Measurements from ENCODE around the gene SMARCC1.

The SMARCC1 gene

DNA sequence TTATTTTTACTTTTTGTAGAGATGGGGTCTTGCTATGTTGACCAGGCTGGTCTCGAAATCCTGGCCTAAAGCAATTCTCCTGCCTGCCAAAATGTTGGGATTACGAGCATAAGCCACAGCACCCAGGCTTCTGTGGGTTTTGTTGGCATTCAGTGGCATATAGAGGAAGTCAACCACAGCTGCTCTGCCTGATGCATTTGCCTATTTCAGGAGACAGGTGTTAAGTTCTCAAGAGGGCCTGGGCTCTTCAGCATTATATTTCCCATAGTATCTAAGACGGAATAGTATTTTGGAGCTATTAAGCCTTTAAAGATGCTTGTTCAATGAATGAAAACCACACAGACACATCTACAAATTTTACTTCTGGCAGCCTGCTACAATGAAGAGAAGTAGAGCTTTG lies 129.6 kb downstream of the SMARCC1 start:
- no peak overlapping the region for H3K9ac ChIP-seq (ENCODE audit: low read length)
- H3K79me2 ChIP-seq (ENCODE audit: insufficient read depth, low read length) = peaks cover 11% of the 10 kb centered on the region
- H3K9me3 ChIP-seq (ENCODE audit: insufficient read depth, low read length) = no peaks in the 10 kb centered on the region
- no peak overlapping the region for H3K4me3 ChIP-seq (ENCODE audit: insufficient read depth, low read length, poor library complexity, severe bottlenecking)
- peaks cover 5% of the 10 kb centered on the region; the same call in 1 of the 2 replicates for H3F3A ChIP-seq (ENCODE audit: insufficient read depth)
- no peak overlapping the region for H2AFZ ChIP-seq (ENCODE audit: low read depth, low read length, severe bottlenecking)
- peaks cover 6% of the 10 kb centered on the region; the same call in 1 of the 2 replicates for H3K36me3 ChIP-seq (ENCODE audit: low read length)
- H3K27ac ChIP-seq (ENCODE audit: low read depth, low read length) = no peak overlapping the region
- H4K20me1 ChIP-seq (ENCODE audit: low read depth, low read length) = no peaks in the 10 kb centered on the region
- TF ChIP-seq, protein P1, sequence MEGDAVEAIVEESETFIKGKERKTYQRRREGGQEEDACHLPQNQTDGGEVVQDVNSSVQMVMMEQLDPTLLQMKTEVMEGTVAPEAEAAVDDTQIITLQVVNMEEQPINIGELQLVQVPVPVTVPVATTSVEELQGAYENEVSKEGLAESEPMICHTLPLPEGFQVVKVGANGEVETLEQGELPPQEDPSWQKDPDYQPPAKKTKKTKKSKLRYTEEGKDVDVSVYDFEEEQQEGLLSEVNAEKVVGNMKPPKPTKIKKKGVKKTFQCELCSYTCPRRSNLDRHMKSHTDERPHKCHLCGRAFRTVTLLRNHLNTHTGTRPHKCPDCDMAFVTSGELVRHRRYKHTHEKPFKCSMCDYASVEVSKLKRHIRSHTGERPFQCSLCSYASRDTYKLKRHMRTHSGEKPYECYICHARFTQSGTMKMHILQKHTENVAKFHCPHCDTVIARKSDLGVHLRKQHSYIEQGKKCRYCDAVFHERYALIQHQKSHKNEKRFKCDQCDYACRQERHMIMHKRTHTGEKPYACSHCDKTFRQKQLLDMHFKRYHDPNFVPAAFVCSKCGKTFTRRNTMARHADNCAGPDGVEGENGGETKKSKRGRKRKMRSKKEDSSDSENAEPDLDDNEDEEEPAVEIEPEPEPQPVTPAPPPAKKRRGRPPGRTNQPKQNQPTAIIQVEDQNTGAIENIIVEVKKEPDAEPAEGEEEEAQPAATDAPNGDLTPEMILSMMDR (IDR thresholded peaks at IDR 0.05; ENCODE audit: insufficient read depth, low read length, poor library complexity, severe bottlenecking) = no peak
- no peak for TF ChIP-seq EZH2phosphoT487 (conservative IDR thresholded peaks at IDR 0.05; ENCODE audit: low read length)
- no peaks in the 10 kb centered on the region for H3K9me2 ChIP-seq (replicated peaks; ENCODE audit: insufficient read depth, low read length)
- no peak overlapping the region for H3K4me2 ChIP-seq (ENCODE audit: low read depth, low read length, poor library complexity, severe bottlenecking)
- H3K27me3 ChIP-seq (ENCODE audit: low read length) = no peaks in the 10 kb centered on the region

DNA sequence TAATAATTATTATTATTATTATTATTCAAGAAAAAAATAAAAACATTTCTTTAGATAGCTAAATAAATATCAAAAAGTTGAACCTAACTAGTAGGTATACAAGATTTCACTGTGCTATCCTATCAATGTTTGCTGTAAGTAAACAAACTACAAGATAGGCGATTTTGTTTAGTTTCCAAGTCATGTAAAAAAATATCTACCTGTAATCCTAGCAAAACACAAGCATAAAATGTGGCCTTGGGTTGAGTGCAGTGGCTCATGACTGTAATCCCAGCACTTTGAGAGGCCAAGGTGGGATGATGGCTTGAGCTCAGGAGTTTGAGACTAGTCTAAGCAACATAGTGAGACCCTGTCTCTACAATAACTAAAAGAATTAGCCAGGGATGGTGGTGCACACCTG lies 131.4 kb downstream of the SMARCC1 start:
- Histone ChIP-seq H3K9me2 (replicated peaks; ENCODE audit: insufficient read depth, low read length) (no peaks in the 10 kb centered on the region), H2AFZ (ENCODE audit: low read depth, low read length, severe bottlenecking) (no peak overlapping the region), H3K79me2 (ENCODE audit: insufficient read depth, low read length) (peaks cover 4% of the 10 kb centered on the region), H3K36me3 (ENCODE audit: low read length) (peaks cover 3% of the 10 kb centered on the region; the same call in 1 of the 2 replicates), H3K27me3 (ENCODE audit: low read length) (no peaks in the 10 kb centered on the region), H3K4me3 (ENCODE audit: insufficient read depth, low read length, poor library complexity, severe bottlenecking) (no peak overlapping the region), H3K9ac (ENCODE audit: low read length) (no peak overlapping the region), H3K9me3 (ENCODE audit: insufficient read depth, low read length) (no peaks in the 10 kb centered on the region), H4K20me1 (ENCODE audit: low read depth, low read length) (no peaks in the 10 kb centered on the region), H3K4me2 (ENCODE audit: low read depth, low read length, poor library complexity, severe bottlenecking) (no peak overlapping the region), H3K27ac (ENCODE audit: low read depth, low read length) (no peak overlapping the region), H3F3A (ENCODE audit: insufficient read depth) (peaks cover 5% of the 10 kb centered on the region; the same call in 1 of the 2 replicates)
- TF ChIP-seq, protein P1 (IDR thresholded peaks at IDR 0.05; ENCODE audit: insufficient read depth, low read length, poor library complexity, severe bottlenecking) = no peak
- TF ChIP-seq EZH2phosphoT487 (conservative IDR thresholded peaks at IDR 0.05; ENCODE audit: low read length) = no peak

DNA sequence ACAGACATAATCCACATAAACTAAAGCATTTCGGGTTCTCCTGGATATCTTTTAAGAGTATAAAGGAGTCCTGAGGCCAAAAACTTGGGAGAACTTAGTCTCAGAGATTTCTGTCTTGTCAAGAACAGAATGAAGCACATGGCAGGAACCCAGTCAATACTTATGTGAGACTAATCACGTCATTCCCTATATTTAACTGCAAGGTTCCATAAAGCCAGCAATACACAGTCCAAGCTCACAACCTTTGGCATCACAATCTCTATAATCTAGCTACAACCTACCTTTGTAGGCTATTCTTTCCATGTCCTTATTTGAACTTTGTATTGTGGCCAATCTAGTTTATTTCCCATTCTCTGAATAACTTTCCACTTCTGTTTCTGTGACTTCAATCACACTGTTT lies 134.1 kb downstream of the SMARCC1 start:
- Histone ChIP-seq H3K79me2 (ENCODE audit: insufficient read depth, low read length) (peaks cover 4% of the 10 kb centered on the region; the same call in 1 of the 2 replicates), H4K20me1 (ENCODE audit: low read depth, low read length) (no peaks in the 10 kb centered on the region), H3K4me3 (ENCODE audit: insufficient read depth, low read length, poor library complexity, severe bottlenecking) (no peak overlapping the region), H3K27ac (ENCODE audit: low read depth, low read length) (no peak overlapping the region), H3F3A (ENCODE audit: insufficient read depth) (peaks cover 5% of the 10 kb centered on the region; the same call in 1 of the 2 replicates), H3K9ac (ENCODE audit: low read length) (no peak overlapping the region), H3K27me3 (ENCODE audit: low read length) (no peaks in the 10 kb centered on the region), H2AFZ (ENCODE audit: low read depth, low read length, severe bottlenecking) (no peak overlapping the region), H3K36me3 (ENCODE audit: low read length) (peaks cover 6% of the 10 kb centered on the region; the same call in 1 of the 2 replicates), H3K4me2 (ENCODE audit: low read depth, low read length, poor library complexity, severe bottlenecking) (no peak overlapping the region), H3K9me2 (replicated peaks; ENCODE audit: insufficient read depth, low read length) (no peaks in the 10 kb centered on the region), H3K9me3 (ENCODE audit: insufficient read depth, low read length) (no peaks in the 10 kb centered on the region)
- TF ChIP-seq, protein P1 (IDR thresholded peaks at IDR 0.05; ENCODE audit: insufficient read depth, low read length, poor library complexity, severe bottlenecking) = no peak
- TF ChIP-seq EZH2phosphoT487 (conservative IDR thresholded peaks at IDR 0.05; ENCODE audit: low read length) = no peak
